Prostate gland (tissue), 2 donors: ENCODE results near the gene TTBK1. TPM values are rescaled to one million over a fixed set of nuclear protein-coding genes. Genes with fewer than 3 reads are reported as not detected.
A peak's percentile ranks its signal among the peaks of the same experiment; 100 is the strongest.

Experiments used
- DNase-seq: peaks from one replicate; pipeline ENCODE4 v3.0.0-alpha.2; 2019; ENCODE audit warnings: low spot score
- H3K27ac ChIP-seq, 2 donors: fragments of 200-600 bp; sonication (generic); 2 replicates each; pipeline ENCODE4 v1.5.1; 2017 to 2019
- H3K27me3 ChIP-seq: fragments of 200-600 bp; sonication (generic); replicated peaks from 2 replicates; pipeline ENCODE4 v1.5.1; 2019; ENCODE audit not compliant: insufficient read depth
- H3K36me3 ChIP-seq, 2 donors: fragments of 200-600 bp; sonication (generic); 1 replicate in 1 of 2; 2 replicates in 1 of 2; pipeline versions ENCODE4 v1.5.1 to v1.8.1; 2017 to 2019
- H3K4me1 ChIP-seq: fragments of 200-600 bp; sonication (generic); replicated peaks from 2 replicates; pipeline ENCODE4 v1.5.1; 2019
- H3K4me3 ChIP-seq, 2 donors: fragments of 200-600 bp; sonication (generic); 2 replicates each; pipeline ENCODE4 v1.5.1; 2017 to 2019
- H3K9me3 ChIP-seq: fragments of 200-600 bp; sonication (generic); 2 replicates; pipeline ENCODE4 v1.5.1; 2017
- CTCF ChIP-seq, 4 experiments: fragments of 200-600 bp in 2 of 4; fragments of 450-650 bp in 2 of 4; sonication (generic) in 2 of 4; IDR thresholded peaks; 1 replicate in 3 of 4; 2 replicates in 1 of 4; pipeline ENCODE4 v1.5.1; 2016 to 2019; ENCODE audit warnings: antibody characterized with exemption in 4 of 4, mild to moderate bottlenecking in 2 of 4, moderate library complexity in 2 of 4
- POLR2A ChIP-seq: fragments of 450-650 bp; IDR thresholded peaks from one replicate; pipeline ENCODE4 v1.6.1; 2016; ENCODE audit warnings: antibody characterized with exemption, mild to moderate bottlenecking
- POLR2AphosphoS5 ChIP-seq: sonication (generic); formaldehyde crosslinking; IDR thresholded peaks from one replicate; pipeline ENCODE4 v1.6.1; 2017; ENCODE audit warnings: antibody characterized with exemption
- whole genome bisulfite sequencing: methylation state at CpG from one replicate; pipeline ENCODE4 v1.1.5; 2018; 5-methylcytosine and 5-hydroxymethylcytosine counted together
- intact Hi-C: fragments of 100-400 bp; cut with DNase I; formaldehyde crosslinking; loops from one replicate; pipeline ENCODE4 v1.14.2; 2022
- total RNA-seq, 2 donors: library from RNA; depleted of rRNA; stranded (reverse); fragments of >200 nt; gene quantifications; one replicate each; pipeline ENCODE4 v1.1.0, GENCODE V29; 2016

The TTBK1 gene
- total RNA-seq, 2 donors from 2014 or later = 0.18 to 0.62 TPM

GRCh38 chr6:43308990-43309477 lies 65.8 kb downstream of the TTBK1 start:
- DNase-seq = no peak
- Histone ChIP-seq H3K36me3 (no peaks in the 10 kb centered on the region), H3K27me3 (no peaks in the 10 kb centered on the region), H3K4me1 (no peaks in the 10 kb centered on the region), H3K4me3 (peak overlapping the region; percentile 13 to 29), H3K27ac (no peak overlapping the region), H3K9me3 (no peaks in the 10 kb centered on the region)
- intact Hi-C loops = no loop called here
- TF ChIP-seq CTCF (IDR thresholded peaks at IDR 0.05) = no peak
- no peak for TF ChIP-seq POLR2A
- 33% methylated on average over 9 of the region's 9 CpGs for WGBS

GRCh38 chr6:43310134-43310533 lies 66.9 kb downstream of the TTBK1 start:
- Histone ChIP-seq H3K4me1 (no peaks in the 10 kb centered on the region), H3K4me3 (no peak overlapping the region), H3K27ac (no peak overlapping the region), H3K36me3 (no peaks in the 10 kb centered on the region), H3K27me3 (no peaks in the 10 kb centered on the region), H3K9me3 (no peaks in the 10 kb centered on the region)
- intact Hi-C loops = no loop called here
- no peak for DNase-seq
- WGBS = 70% methylated on average over 2 of the region's 2 CpGs
- TF ChIP-seq CTCF (IDR thresholded peaks at IDR 0.05) = no peak
- TF ChIP-seq POLR2A = no peak
- TF ChIP-seq POLR2AphosphoS5 = no peak

GRCh38 chr6:43310624-43311023 lies 67.3 kb downstream of the TTBK1 start:
- intact Hi-C loops = no loop called here
- Histone ChIP-seq H3K4me3 (no peak overlapping the region), H3K4me1 (no peaks in the 10 kb centered on the region), H3K27ac (no peak overlapping the region), H3K27me3 (no peaks in the 10 kb centered on the region), H3K36me3 (no peaks in the 10 kb centered on the region), H3K9me3 (no peaks in the 10 kb centered on the region)
- TF ChIP-seq CTCF (IDR thresholded peaks at IDR 0.05) (no peak), POLR2A (no peak)
- DNase-seq = no peak

GRCh38 chr6:43311666-43312065 lies 68.4 kb downstream of the TTBK1 start:
- no peaks in the 10 kb centered on the region for H3K4me1 ChIP-seq
- DNase-seq = no peak
- H3K27me3 ChIP-seq = no peaks in the 10 kb centered on the region
- 91% methylated on average over 3 of the region's 3 CpGs for WGBS
- no peak for TF ChIP-seq POLR2A
- TF ChIP-seq POLR2AphosphoS5 = no peak
- TF ChIP-seq CTCF (IDR thresholded peaks at IDR 0.05) = no peak
- no peak overlapping the region for H3K27ac ChIP-seq
- intact Hi-C loops = no loop called here
- no peaks in the 10 kb centered on the region for H3K36me3 ChIP-seq
- no peaks in the 10 kb centered on the region for H3K9me3 ChIP-seq
- H3K4me3 ChIP-seq = no peak overlapping the region

- TF ChIP-seq POLR2A = no peak
- TF ChIP-seq POLR2AphosphoS5 = no peak
- TF ChIP-seq CTCF (IDR thresholded peaks at IDR 0.05) = no peak
- Histone ChIP-seq H3K27ac (no peak overlapping the region), H3K27me3 (no peaks in the 10 kb centered on the region), H3K4me1 (no peaks in the 10 kb centered on the region), H3K36me3 (no peaks in the 10 kb centered on the region), H3K9me3 (no peaks in the 10 kb centered on the region), H3K4me3 (no peak overlapping the region)
- intact Hi-C loops = no loop called here
- DNase-seq = no peak
- WGBS = 88% methylated on average over 1 of the region's 1 CpG
These were observed 70.5 kb downstream of the TTBK1 start for GRCh38 chr6:43313813-43314212.
